Stimulated activated memory B cell treated with anti-CD40 and anti-IgM and Interleukin-4, amounts not matched to agents 10 μg/mL and 1 μg/mL and 100 μg/mL, for 72 hours (primary cell): ENCODE data around the gene LRCOL1.
"Not testable (repeated sequence)": the region's sequence is repeated elsewhere in the genome, so short reads cannot be mapped to it uniquely, and the experiment has no call there.

ENCODE experiments used
- ATAC-seq: fragments of 150-1000 bp; cut with Tn5 transposase; 2 replicates; pipeline ENCODE4 v1.10.0; 2021
- H3K27ac Mint-ChIP-seq: one replicate; pipeline ENCODE4 v1.8.0; 2022; ENCODE audit warnings: mild to moderate bottlenecking, mixed read lengths
- H3K27me3 Mint-ChIP-seq: one replicate; pipeline ENCODE4 v1.8.0; 2022; ENCODE audit warnings: mixed read lengths
- H3K36me3 Mint-ChIP-seq: one replicate; pipeline ENCODE4 v1.8.0; 2022; ENCODE audit warnings: mixed read lengths
- H3K4me1 Mint-ChIP-seq: one replicate; pipeline ENCODE4 v1.8.0; 2022; ENCODE audit warnings: mixed read lengths
- H3K4me3 Mint-ChIP-seq: one replicate; pipeline ENCODE4 v1.8.0; 2022; ENCODE audit warnings: mild to moderate bottlenecking, moderate library complexity, mixed read lengths
- H3K9me3 Mint-ChIP-seq: one replicate; pipeline ENCODE4 v1.8.0; 2022; ENCODE audit warnings: mixed read lengths

LRCOL1 gene

GRCh38 chr12:132602572-132603239, 7.7 kb downstream of the LRCOL1 start:
- peaks cover 24% of the 10 kb centered on the region for H3K4me1 Mint-ChIP-seq
- H3K9me3 Mint-ChIP-seq, result peaks cover 1% of the 10 kb centered on the region
- no peak overlapping the region for H3K27ac Mint-ChIP-seq
- ATAC-seq, result no peak
- H3K36me3 Mint-ChIP-seq, result no peaks in the 10 kb centered on the region
- peaks cover 60% of the 10 kb centered on the region for H3K27me3 Mint-ChIP-seq
- H3K4me3 Mint-ChIP-seq, result no peak overlapping the region

- peak overlapping the region; percentile 52 for H3K27ac Mint-ChIP-seq
- peak overlapping the region; percentile 70 for H3K4me3 Mint-ChIP-seq
- peaks cover 56% of the 10 kb centered on the region for H3K27me3 Mint-ChIP-seq
- peak; percentile 60 for ATAC-seq
- no peaks in the 10 kb centered on the region for H3K36me3 Mint-ChIP-seq
- peaks cover 32% of the 10 kb centered on the region for H3K4me1 Mint-ChIP-seq
- peaks cover 4% of the 10 kb centered on the region for H3K9me3 Mint-ChIP-seq
Observed at GRCh38 chr12:132601171-132601883, 9.1 kb downstream of the LRCOL1 start.

DNA sequence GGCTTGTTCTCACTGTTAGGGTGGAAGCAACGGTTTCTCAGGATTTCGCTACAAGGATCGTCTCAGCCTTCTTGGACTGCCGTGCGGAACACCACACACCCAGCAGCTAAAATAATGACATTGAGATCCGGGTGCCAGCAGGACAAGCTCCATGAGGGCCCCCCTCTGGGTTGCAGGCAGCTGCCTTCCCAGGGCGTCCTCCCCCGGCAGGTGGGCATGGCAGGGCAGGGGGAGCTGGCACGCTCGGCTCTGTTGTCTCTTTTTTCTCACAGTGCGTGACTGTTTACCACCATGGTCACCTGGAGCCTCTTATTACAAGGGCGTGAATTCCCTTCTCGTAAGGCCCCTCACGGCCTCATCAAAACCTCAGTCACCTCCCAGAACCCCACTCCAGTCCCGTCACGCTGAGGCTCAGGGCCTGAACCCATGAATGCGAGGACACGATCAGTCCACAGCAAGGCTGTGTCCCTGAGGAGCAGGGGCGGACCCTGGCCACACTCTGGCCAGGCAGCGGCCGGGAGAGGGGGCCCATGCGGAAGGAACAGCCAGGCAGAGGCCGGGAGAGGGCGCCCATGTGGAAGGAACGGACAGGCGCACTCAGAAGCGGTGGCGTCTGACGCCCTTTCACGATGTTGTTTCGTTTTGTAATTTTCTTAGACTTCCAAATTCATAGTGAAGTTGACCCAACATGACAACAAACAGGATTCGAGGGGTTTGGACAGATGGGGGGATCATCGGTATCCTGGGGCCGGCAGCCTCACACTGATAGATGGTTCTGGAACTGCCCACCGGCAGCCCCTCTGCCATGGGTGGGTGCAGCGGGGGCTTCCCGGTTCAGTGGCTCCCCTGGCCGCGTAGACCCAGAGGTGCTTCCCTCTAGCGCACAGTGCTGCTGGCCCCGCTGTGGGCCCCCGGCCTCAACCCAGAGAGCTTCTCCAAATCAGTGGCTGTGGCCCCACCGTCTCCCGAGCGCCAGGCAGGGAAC, 10.0 kb downstream of the LRCOL1 start:
- peak; percentile 65 for ATAC-seq
- peak overlapping the region; percentile 52 for H3K27ac Mint-ChIP-seq
- no peaks in the 10 kb centered on the region for H3K36me3 Mint-ChIP-seq
- peak overlapping the region; percentile 70 for H3K4me3 Mint-ChIP-seq
- H3K9me3 Mint-ChIP-seq, result peaks cover 4% of the 10 kb centered on the region
- peaks cover 38% of the 10 kb centered on the region for H3K4me1 Mint-ChIP-seq
- peaks cover 52% of the 10 kb centered on the region for H3K27me3 Mint-ChIP-seq

DNA sequence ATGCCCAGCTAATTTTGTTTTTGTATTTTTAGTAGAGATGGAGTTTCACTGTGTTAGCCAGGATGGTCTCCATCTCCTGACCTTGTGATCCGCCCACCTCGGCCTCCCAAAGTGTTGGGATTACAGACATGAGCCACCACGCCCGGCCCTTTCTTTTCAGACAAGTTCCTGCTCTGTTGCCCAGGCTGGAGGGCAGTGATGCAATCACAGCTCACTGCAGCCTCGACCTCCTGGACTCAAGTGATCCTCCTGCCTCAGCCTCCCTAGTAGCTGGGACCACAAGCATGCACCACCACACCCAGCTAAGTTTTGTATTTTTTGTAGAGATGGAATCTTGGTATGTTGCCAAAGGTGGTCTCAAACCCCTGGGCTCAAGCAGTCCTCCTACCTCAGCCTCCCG, 10.9 kb downstream of the LRCOL1 start:
- H3K9me3 Mint-ChIP-seq, ATAC-seq, H3K27ac Mint-ChIP-seq, H3K36me3 Mint-ChIP-seq: not testable (repeated sequence)
- Mint-ChIP-seq H3K27me3 (peaks cover 44% of the 10 kb centered on the region), H3K4me1 (peaks cover 40% of the 10 kb centered on the region), H3K4me3 (peak overlapping the region; percentile 30)

DNA sequence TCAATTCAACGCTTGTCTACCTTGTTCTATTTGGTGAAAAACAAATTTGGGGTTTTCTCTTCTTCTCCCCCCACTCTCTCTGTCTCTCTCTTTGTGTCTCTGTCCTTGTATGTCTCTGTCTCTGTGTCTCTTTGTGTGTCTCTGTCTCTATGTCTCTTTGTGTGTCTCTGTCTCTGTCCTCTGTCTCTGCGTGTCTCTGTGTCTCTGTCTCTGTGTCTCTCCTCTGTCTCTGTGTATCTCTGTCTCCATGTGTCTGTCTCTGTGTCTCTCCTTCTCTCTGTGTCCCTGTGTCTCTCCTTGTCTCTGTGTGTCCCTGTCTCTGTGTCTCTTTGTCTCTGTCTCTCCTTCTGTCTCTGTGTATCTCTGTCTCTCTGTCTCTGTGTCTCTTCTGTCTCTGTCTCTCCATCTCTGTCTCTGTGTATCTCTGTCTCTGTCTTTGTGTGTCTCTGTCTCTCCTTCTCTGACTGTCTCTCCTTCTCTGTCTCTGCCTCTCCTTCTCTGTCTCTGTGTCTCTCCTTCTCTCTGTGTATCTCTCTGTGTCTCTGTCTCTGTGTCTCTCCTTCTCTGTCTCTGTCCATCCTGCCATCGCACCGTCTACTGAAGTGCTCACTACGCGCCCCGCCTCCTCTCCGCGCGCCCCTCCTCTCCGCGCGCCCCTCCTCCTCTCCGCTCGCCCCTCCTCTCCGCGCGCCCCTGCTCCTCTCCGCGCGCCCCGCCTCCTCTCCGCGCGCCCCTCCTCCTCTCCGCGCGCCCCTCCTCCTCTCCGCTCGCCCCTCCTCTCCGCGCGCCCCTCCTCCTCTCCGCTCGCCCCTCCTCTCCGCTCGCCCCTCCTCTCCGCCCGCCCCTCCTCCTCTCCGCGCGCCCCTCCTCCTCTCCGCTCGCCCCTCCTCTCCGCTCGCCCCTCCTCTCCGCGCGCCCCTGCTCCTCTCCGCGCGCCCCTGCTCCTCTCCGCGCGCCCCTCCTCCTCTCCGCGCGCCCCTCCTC, 12.8 kb downstream of the LRCOL1 start:
- Mint-ChIP-seq H3K4me1 (peaks cover 47% of the 10 kb centered on the region), H3K27ac (peak overlapping the region; percentile 44), H3K27me3 (peaks cover 46% of the 10 kb centered on the region), H3K36me3 (no peaks in the 10 kb centered on the region), H3K4me3 (peak overlapping the region; percentile 84), H3K9me3 (peaks cover 4% of the 10 kb centered on the region)
- no peak for ATAC-seq

- H3K4me3 Mint-ChIP-seq, result no peak overlapping the region
- H3K27me3 Mint-ChIP-seq, result peaks cover 45% of the 10 kb centered on the region
- H3K9me3 Mint-ChIP-seq, result peaks cover 4% of the 10 kb centered on the region
- ATAC-seq, result no peak
- no peak overlapping the region for H3K27ac Mint-ChIP-seq
- no peaks in the 10 kb centered on the region for H3K36me3 Mint-ChIP-seq
- H3K4me1 Mint-ChIP-seq, result peaks cover 44% of the 10 kb centered on the region
Observed at GRCh38 chr12:132596016-132596415, 14.4 kb downstream of the LRCOL1 start.

GRCh38 chr12:132595183-132595582, 15.2 kb downstream of the LRCOL1 start:
- peaks cover 45% of the 10 kb centered on the region for H3K27me3 Mint-ChIP-seq
- no peak for ATAC-seq
- H3K4me1 Mint-ChIP-seq, result peaks cover 36% of the 10 kb centered on the region
- peaks cover 4% of the 10 kb centered on the region for H3K9me3 Mint-ChIP-seq
- no peak overlapping the region for H3K4me3 Mint-ChIP-seq
- H3K36me3 Mint-ChIP-seq, result no peaks in the 10 kb centered on the region
- H3K27ac Mint-ChIP-seq, result no peak overlapping the region

- Mint-ChIP-seq H3K27ac (no peak overlapping the region), H3K36me3 (no peaks in the 10 kb centered on the region), H3K4me1 (peaks cover 32% of the 10 kb centered on the region), H3K9me3 (peaks cover 4% of the 10 kb centered on the region), H3K4me3 (no peak overlapping the region), H3K27me3 (peaks cover 44% of the 10 kb centered on the region)
- no peak for ATAC-seq
Observed at GRCh38 chr12:132593938-132594358, 16.4 kb downstream of the LRCOL1 start.

GRCh38 chr12:132593521-132593920, 16.9 kb downstream of the LRCOL1 start:
- Mint-ChIP-seq H3K4me1 (peaks cover 28% of the 10 kb centered on the region), H3K27ac (no peak overlapping the region), H3K9me3 (peaks cover 4% of the 10 kb centered on the region), H3K4me3 (no peak overlapping the region), H3K27me3 (peaks cover 39% of the 10 kb centered on the region), H3K36me3 (no peaks in the 10 kb centered on the region)
- no peak for ATAC-seq

GRCh38 chr12:132593071-132593470, 17.3 kb downstream of the LRCOL1 start:
- H3K27ac Mint-ChIP-seq, result no peak overlapping the region
- H3K4me1 Mint-ChIP-seq, result peaks cover 26% of the 10 kb centered on the region
- peaks cover 4% of the 10 kb centered on the region for H3K9me3 Mint-ChIP-seq
- H3K36me3 Mint-ChIP-seq, result no peaks in the 10 kb centered on the region
- ATAC-seq, result no peak
- peaks cover 37% of the 10 kb centered on the region for H3K27me3 Mint-ChIP-seq
- H3K4me3 Mint-ChIP-seq, result no peak overlapping the region

DNA sequence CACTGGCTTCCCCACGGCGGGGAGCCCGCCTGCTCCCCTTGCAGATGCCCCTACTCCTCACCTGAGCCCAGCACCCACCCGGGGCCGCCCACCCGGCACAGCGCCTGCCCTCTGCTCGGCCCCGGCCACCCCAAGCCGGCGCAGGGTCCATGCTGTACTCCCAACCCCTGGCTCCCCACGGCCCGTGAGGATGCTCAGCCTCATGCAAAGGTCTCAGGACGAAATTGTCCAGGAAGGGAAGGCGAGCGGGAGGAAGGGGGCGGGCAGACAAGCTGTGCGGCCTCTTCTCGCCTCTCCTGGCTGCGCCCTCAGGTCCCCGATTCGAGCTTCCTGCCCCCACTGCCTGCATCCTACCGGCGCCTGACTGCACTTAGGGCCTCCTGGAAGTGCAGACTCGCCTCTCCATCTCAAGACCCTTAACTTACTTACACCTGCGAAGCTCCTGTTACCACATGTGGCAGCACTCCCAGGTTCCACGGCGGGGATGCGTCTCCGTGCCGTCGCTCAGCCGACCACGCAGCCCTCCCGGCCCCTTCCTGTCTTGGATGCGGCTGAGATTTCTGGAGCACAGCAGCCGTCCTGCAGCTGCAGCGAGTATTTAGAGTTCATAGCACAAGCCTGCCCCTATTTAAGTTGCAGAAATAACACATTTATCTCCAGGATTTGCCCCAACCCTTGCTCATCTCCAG, 18.0 kb downstream of the LRCOL1 start:
- peaks cover 30% of the 10 kb centered on the region for H3K27me3 Mint-ChIP-seq
- H3K4me1 Mint-ChIP-seq, result peaks cover 20% of the 10 kb centered on the region
- H3K4me3 Mint-ChIP-seq, result no peak overlapping the region
- no peak for ATAC-seq
- H3K36me3 Mint-ChIP-seq, result no peaks in the 10 kb centered on the region
- H3K9me3 Mint-ChIP-seq, result peaks cover under 1% of the 10 kb centered on the region
- H3K27ac Mint-ChIP-seq, result no peak overlapping the region

- Mint-ChIP-seq H3K4me3 (no peak overlapping the region), H3K27ac (no peak overlapping the region), H3K9me3 (no peaks in the 10 kb centered on the region), H3K4me1 (peaks cover 15% of the 10 kb centered on the region), H3K27me3 (peaks cover 24% of the 10 kb centered on the region), H3K36me3 (no peaks in the 10 kb centered on the region)
- ATAC-seq, result no peak
Observed at GRCh38 chr12:132591107-132591935, 19.1 kb downstream of the LRCOL1 start.
